BLaER1 treated with 17β-estradiol and CSF1 and Interleukin-3, amounts not matched to agents 10 nM and 100 nM (cell line): ENCODE results near the gene MTFP1.

Experiments used
- H3K27ac ChIP-seq, 11 experiments: shearing (Covaris generic); formaldehyde crosslinking; 2 replicates each; pipeline ENCODE4 v1.8.1; 2022
- H3K27me3 ChIP-seq, 11 experiments: shearing (Covaris generic); formaldehyde crosslinking; 2 replicates each; pipeline ENCODE4 v1.8.1; 2022
- H3K36me3 ChIP-seq, 11 experiments: shearing (Covaris generic); formaldehyde crosslinking; 2 replicates each; pipeline ENCODE4 v1.8.1; 2022
- H3K4me1 ChIP-seq, 10 experiments: shearing (Covaris generic); formaldehyde crosslinking; 2 replicates each; pipeline ENCODE4 v1.8.1; 2022
- H3K4me2 ChIP-seq, 11 experiments: shearing (Covaris generic); formaldehyde crosslinking; 2 replicates each; pipeline ENCODE4 v1.8.1; 2022
- H3K4me3 ChIP-seq, 10 experiments: shearing (Covaris generic); formaldehyde crosslinking; 2 replicates each; pipeline ENCODE4 v1.8.1; 2022
- H3K9ac ChIP-seq, 11 experiments: shearing (Covaris generic); formaldehyde crosslinking; 2 replicates each; pipeline ENCODE4 v1.8.1; 2022
- H3K9me3 ChIP-seq, 11 experiments: shearing (Covaris generic); formaldehyde crosslinking; replicated peaks in 1 of 11; 2 replicates each; pipeline ENCODE4 v1.8.1; 2022
- H4K20me1 ChIP-seq, 11 experiments: shearing (Covaris generic); formaldehyde crosslinking; 2 replicates each; pipeline ENCODE4 v1.8.1; 2022
- Cebpa-rat ChIP-seq, 11 experiments: shearing (Covaris generic); IDR thresholded peaks; 2 replicates each; pipeline ENCODE4 v1.8.1; 2022

MTFP1 gene

GRCh38 chr22:30390974-30391691, 34.4 kb upstream of the MTFP1 start:
- H3K4me3 ChIP-seq = no peak overlapping the region
- H3K27me3 ChIP-seq = no peaks in the 10 kb centered on the region
- TF ChIP-seq Cebpa-rat (IDR thresholded peaks at IDR 0.05) = no peak
- H3K27ac ChIP-seq = peak overlapping the region; percentile 10 to 66 (median 46); a peak in 17 of 22 replicates
- peak overlapping the region in 6 of 11 experiments; percentile 14 to 43 (median 26); a peak in 7 of 22 replicates for H3K9ac ChIP-seq
- H4K20me1 ChIP-seq = no peaks in the 10 kb centered on the region; a peak in 1 of 22 replicates
- peaks cover 41 to 52% (median 45%) of the 10 kb centered on the region in 10 experiments for H3K4me1 ChIP-seq
- H3K4me2 ChIP-seq = peak overlapping the region; percentile 34 to 79 (median 55)
- peaks cover 0 to 10% (median 0%) of the 10 kb centered on the region in 11 experiments; a peak in 8 of 22 replicates for H3K9me3 ChIP-seq
- H3K36me3 ChIP-seq = no peaks in the 10 kb centered on the region

- H3K9me3 ChIP-seq = peaks cover 0 to 10% (median 0%) of the 10 kb centered on the region in 11 experiments; a peak in 8 of 22 replicates
- H3K9ac ChIP-seq = peak overlapping the region in 8 of 11 experiments; percentile 11 to 59 (median 38); a peak in 11 of 22 replicates
- peak overlapping the region; percentile 57 to 88 (median 79) for H3K4me2 ChIP-seq
- H3K4me1 ChIP-seq = peaks cover 46 to 56% (median 52%) of the 10 kb centered on the region in 10 experiments
- peaks cover 0 to 4% (median 0%) of the 10 kb centered on the region in 11 experiments; a peak in 4 of 22 replicates for H4K20me1 ChIP-seq
- H3K4me3 ChIP-seq = no peak overlapping the region
- no peak for TF ChIP-seq Cebpa-rat (IDR thresholded peaks at IDR 0.05)
- no peaks in the 10 kb centered on the region for H3K36me3 ChIP-seq
- peak overlapping the region in 5 of 11 experiments; percentile 1 to 45 (median 30); a peak in 6 of 22 replicates for H3K27ac ChIP-seq
- H3K27me3 ChIP-seq = peaks cover 0 to 7% (median 3%) of the 10 kb centered on the region in 11 experiments; a peak in 11 of 22 replicates
Measured at GRCh38 chr22:30392661-30393321, 32.8 kb upstream of the MTFP1 start.

- Histone ChIP-seq H3K4me2 (peak overlapping the region; percentile 57 to 88 (median 79)), H3K27ac (peak overlapping the region in 5 of 11 experiments; percentile 1 to 45 (median 30); a peak in 6 of 22 replicates), H3K36me3 (no peaks in the 10 kb centered on the region), H3K4me1 (peaks cover 51 to 61% (median 57%) of the 10 kb centered on the region in 10 experiments), H3K27me3 (peaks cover 0 to 12% (median 4%) of the 10 kb centered on the region in 11 experiments; a peak in 11 of 22 replicates), H4K20me1 (peaks cover 0 to 9% (median 0%) of the 10 kb centered on the region in 11 experiments; a peak in 6 of 22 replicates), H3K9me3 (peaks cover 0 to 10% (median 0%) of the 10 kb centered on the region in 11 experiments; a peak in 8 of 22 replicates), H3K4me3 (no peak overlapping the region), H3K9ac (peak overlapping the region in 8 of 11 experiments; percentile 11 to 59 (median 38); a peak in 10 of 22 replicates)
- TF ChIP-seq Cebpa-rat (IDR thresholded peaks at IDR 0.05) = no peak
Measured at GRCh38 chr22:30393322-30393680, 32.3 kb upstream of the MTFP1 start.

GRCh38 chr22:30393885-30394284, 31.7 kb upstream of the MTFP1 start:
- no peak overlapping the region for H3K9ac ChIP-seq
- no peaks in the 10 kb centered on the region for H3K36me3 ChIP-seq
- H3K27ac ChIP-seq = no peak overlapping the region
- peak overlapping the region; percentile 57 to 88 (median 79); a peak in 18 of 22 replicates for H3K4me2 ChIP-seq
- peaks cover 56 to 67% (median 63%) of the 10 kb centered on the region in 10 experiments for H3K4me1 ChIP-seq
- H3K9me3 ChIP-seq = peaks cover 0 to 10% (median 0%) of the 10 kb centered on the region in 11 experiments; a peak in 8 of 22 replicates
- TF ChIP-seq Cebpa-rat (IDR thresholded peaks at IDR 0.05) = no peak
- peaks cover 0 to 11% (median 0%) of the 10 kb centered on the region in 11 experiments; a peak in 6 of 22 replicates for H4K20me1 ChIP-seq
- no peak overlapping the region for H3K4me3 ChIP-seq
- H3K27me3 ChIP-seq = peaks cover 0 to 17% (median 4%) of the 10 kb centered on the region in 11 experiments; a peak in 11 of 22 replicates

- Histone ChIP-seq H3K4me1 (peaks cover 42 to 52% (median 49%) of the 10 kb centered on the region in 10 experiments), H3K27ac (peak within 1 kb of the TSS in 10 of 11 experiments; percentile 2 to 60 (median 38); a peak in 15 of 22 replicates), H3K9me3 (no peaks in the 10 kb centered on the region), H4K20me1 (peaks cover 0 to 23% (median 0%) of the 10 kb centered on the region in 11 experiments; a peak in 7 of 22 replicates), H3K36me3 (peaks cover 0 to 3% (median 0%) of the 10 kb centered on the region in 11 experiments; a peak in 1 of 22 replicates), H3K4me2 (peak within 1 kb of the TSS; percentile 86 to 99 (median 94)), H3K27me3 (peaks cover 0 to 17% (median 4%) of the 10 kb centered on the region in 11 experiments; a peak in 11 of 22 replicates), H3K9ac (peak within 1 kb of the TSS; percentile 60 to 81 (median 76)), H3K4me3 (peak within 1 kb of the TSS; percentile 59 to 78 (median 67))
- TF ChIP-seq Cebpa-rat (IDR thresholded peaks at IDR 0.05) = no peak
Measured at GRCh38 chr22:30396871-30397655, 28.5 kb upstream of the MTFP1 start, which contains the start of gene SEC14L2. Gene SEC14L2, plus strand, starts transcription at chr22:30397018. Its CDS starts 99 bp downstream, at chr22:30397117.

- Histone ChIP-seq H3K27me3 (peaks cover 0 to 17% (median 4%) of the 10 kb centered on the region in 11 experiments; a peak in 11 of 22 replicates), H3K27ac (peak overlapping the region in 3 of 11 experiments; percentile 2 to 37 (median 3); a peak in 1 of 22 replicates), H3K36me3 (peaks cover 0 to 8% (median 0%) of the 10 kb centered on the region in 11 experiments; a peak in 2 of 22 replicates), H4K20me1 (peaks cover 0 to 23% (median 0%) of the 10 kb centered on the region in 11 experiments; a peak in 7 of 22 replicates), H3K4me2 (peak overlapping the region; percentile 86 to 99 (median 94)), H3K9me3 (no peaks in the 10 kb centered on the region), H3K4me3 (peak overlapping the region; percentile 59 to 78 (median 67)), H3K9ac (peak overlapping the region; percentile 60 to 81 (median 76)), H3K4me1 (peaks cover 37 to 49% (median 43%) of the 10 kb centered on the region in 10 experiments)
- TF ChIP-seq Cebpa-rat (IDR thresholded peaks at IDR 0.05) = no peak
Measured at GRCh38 chr22:30397656-30398635, 27.6 kb upstream of the MTFP1 start.
